HG03354 (cell line): ENCODE measurements around the gene RINL.

Experiments used
- ATAC-seq: cut with Tn5 transposase; IDR thresholded peaks from one replicate; pipeline ENCODE4 v1.9.1; 2021; ENCODE audit warnings: mild to moderate bottlenecking; ENCODE audit not compliant: unreplicated experiment, poor library complexity, severe bottlenecking

RINL gene, protein sequence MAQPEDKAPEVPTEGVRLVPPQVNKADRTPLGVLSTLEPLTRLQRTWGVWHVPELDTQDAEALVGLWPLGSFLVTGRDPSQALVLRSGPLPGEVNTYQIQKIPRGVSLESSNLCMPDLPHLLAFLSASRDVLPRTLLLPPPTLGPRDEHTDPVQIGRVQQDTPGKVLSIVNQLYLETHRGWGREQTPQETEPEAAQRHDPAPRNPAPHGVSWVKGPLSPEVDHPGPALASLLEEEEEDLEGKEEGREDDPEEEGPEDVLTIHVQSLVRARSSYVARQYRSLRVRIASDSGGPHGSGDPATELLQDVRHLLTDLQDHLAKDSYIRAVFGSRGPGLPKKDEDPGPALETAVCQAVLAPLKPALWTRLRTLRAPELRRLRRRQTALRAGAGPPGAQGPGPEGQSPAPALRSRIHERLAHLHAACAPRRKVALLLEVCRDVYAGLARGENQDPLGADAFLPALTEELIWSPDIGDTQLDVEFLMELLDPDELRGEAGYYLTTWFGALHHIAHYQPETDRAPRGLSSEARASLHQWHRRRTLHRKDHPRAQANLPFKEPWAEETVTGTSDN

DNA sequence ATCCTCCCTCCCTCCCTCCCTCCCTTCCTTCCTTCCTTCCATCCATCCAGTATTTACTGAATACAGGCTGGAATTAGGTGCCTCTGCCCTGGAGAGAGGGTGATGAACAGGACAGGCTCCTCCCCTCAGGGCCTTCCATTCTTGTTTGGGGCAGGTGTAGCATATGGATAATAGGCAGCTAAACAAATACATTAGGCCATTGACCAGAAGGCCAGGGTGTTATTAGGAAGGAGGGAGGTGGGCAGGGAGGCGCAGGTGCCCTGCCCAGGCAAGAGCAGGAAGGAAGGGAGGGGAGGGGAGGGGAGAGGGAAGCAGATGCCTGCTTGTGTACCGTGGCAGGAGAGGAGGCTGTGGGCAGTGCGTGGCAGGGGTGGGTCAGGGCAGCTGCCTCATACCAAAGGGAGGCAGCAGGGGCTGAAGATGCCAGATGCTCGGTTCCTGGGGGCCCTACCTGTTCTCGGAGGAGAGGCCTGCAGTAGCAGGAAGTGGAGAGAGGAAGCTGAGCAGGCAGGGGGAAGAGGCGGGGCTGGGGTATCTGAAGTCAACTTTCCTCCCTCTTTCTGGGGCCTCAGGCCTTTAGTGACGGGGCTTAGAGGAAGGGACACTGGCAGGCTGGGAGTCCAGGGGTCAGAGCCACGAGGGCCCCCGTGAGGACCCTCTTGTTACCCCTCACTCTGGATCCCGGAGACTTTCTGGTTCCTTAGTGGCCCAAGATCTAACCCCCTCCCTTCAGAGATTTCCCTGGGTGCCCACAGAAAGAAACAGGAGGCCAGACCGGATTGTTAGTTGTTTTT, at the start of gene RINL:
TSS of gene RINL (minus strand) at position 495 of the 794 bp plus-strand sequence. CDS start 1,533 bp downstream, outside the sequence.
- ATAC-seq: peak; percentile 84

DNA sequence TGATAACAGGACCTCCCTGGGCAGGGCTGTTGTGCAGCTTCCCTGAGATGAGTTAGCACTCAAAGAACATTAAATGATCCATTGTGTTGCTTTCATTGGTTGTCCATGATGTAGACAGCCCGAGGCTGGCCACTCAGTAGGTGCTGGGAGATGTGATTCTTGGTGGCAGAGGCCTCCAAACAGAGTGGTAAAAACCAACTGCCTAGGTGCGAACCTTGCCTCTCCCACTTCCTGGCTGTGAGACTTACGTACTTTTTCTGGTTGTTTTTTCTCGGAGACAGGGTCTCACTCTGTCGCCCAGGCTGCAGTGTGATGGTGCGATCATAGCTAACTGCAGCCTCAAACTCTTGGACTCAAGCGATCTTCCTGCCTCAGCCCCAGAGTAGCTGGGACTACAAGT, 46.3 kb upstream of the RINL start:
- ATAC-seq: no peak

DNA sequence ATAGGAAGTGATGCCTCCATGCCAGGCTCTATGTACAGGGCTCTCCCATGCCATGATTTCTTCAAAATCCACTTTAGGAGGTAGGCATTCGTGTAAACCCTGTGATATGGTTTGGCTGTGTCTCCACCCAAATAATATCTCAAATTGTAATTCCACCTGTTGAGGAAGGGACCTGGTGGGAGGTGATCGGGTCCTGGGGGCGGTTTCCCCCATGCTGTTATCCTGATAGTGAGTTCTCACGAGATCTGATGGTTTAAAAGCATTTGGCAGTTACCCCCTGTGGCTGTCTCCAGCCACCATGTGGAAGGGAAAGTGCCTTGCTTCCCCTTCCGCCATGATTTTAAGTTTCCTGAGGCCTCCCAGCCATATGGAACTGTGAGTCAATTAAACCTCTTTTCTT, 44.4 kb upstream of the RINL start:
- ATAC-seq: no peak

DNA sequence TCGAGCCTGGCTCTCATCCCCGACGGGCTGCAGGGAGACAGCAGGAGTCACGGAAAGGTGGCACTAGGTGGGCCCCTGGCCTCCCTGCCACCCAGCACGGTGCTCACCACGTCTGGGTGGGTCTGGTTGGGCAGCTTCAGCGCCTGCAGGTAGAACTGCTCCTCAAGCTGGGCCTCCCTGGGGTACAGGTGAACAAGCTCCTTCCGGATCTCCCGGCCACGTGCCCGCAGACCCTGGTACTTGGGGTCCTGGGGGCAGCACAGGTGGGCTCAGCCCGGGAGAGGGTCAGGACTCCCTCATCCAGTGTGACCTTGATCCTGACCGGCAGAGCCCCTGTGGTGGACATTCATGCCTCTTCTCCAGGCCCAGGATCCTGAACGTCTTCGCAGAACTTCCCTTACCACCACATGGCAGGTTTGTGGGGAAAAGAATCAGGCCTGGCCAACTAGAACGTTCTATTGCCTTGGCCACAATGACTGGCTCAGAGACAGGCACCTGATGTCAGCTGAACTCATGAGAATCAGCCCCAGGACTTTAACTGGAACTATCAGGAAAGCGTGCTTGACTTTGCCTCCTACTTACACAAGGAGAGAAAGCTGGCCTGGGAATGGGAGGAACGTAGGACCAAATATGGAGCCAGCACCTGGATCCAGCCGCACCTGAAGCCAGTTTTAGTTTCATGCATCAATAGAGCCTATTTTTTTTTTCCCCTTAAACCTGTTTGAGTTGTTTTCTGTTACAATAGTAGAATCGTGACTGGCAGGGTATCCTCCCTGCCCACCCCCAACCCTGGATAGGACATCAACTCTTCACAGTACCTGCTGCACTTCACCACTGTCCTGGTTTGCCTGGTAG, 43.6 kb upstream of the RINL start:
- ATAC-seq: no peak

DNA sequence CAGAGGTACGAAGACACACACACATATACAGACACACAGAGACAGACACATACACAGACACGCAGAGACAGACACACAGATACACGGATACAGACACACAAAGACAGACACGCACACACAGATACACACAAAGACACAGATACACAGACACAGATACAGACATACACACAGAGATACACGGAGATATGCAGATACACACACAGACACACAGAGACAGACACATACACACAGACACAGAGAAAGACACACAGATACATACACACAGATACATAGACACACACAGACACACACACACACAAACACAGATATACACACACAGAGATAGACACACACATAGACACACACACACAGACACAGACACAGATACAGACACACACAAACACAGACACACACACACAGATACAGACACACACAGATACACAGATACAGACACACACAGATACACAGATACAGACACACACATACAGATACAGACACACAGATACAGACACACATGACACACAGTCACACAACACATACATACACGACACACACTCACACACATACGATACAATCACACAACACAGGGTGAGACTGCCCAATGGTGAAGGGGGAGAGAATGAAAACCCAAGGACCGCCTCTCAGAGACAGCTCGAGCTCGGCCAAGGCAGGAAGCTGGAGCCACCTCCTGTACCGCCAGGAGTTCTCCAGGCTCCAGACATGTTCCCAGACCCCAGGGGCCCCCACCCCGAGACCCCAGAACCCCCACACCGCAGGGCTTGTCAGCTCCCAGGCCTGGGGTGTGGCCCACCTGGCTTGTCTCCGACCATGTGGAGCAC, 42.7 kb upstream of the RINL start:
- ATAC-seq: no peak

DNA sequence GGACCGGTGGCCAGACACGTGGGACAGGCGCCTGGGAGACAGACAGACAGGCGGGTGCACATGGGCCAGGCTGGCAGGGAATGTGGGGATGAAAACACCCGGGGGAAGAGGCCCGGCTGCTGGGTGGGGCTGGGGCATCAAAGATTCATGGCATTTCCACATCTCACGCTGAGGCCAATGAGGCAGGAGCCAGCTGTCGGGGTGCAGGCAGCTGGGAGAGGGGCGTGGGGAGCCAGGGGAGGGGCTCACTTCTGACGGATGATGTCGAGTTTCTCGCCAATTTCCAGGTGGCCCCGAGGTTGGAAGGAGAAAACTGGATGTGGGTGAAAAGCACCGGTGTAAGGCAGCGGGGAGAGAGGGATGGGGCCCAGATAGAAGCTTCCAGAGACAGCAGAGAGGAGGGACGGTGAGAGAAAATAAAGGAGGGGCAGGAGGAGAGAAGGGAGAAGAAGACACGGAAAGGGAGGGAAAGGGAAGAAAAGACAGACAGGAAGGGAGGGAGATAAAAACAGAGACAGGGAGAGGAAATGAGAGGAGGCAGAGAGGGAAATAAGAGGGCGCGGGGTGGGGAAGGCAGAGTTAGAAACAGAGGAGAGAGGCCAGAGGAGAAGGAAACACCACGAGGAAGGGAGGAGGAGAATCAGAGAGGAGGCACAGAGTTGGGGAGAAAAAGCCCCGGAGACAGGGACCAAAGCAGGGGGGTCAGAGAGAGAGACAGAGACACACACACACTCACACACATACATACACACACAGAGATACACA, 41.9 kb upstream of the RINL start:
- ATAC-seq: no peak

DNA sequence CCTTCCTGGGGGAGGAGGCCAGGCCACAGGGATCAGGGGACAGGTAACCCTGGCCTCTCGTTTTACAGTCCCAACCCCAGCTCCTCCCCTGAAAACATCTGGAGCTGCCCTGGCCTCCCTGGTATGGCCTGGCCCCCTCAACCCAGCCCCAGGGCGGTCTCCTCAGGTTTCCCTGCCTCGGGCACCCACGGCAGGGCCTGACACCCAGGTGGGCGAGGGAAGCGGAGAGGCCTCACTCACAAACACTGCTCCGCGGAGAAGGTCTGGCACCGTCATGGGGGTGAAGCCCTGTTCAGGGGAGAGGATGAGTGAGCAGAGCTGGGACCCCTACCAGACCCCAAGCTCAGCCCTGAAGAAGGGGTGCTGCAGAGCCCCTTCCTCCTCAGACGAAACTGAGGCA, 40.5 kb upstream of the RINL start:
- ATAC-seq: no peak

DNA sequence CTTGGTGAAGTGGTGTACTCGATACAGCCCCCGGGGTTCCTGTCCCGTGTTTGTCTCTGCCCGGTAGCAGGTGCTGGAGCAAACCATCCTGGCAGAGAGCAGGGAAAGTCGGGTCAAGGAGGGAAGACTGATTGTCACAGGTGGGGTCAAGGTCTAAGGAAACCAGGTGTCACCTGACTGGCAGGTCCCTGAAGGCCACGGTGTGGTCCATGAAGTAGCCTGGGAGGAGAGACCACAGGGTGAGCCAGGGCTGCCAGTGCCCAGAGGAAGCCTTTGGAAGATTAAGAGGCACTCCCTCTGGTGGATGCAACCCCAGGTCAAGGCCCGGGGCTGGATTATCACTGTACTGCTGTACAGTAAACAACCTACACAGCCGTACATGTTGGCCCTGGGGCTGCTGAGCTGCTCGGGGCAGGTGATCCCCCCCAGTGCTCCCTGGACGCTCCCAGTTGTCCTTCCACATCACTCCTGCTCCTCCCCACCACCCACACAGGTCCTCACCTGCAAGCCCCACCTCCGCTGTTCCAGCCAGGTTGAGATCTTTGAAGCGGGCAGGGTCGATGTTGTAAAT, 39.9 kb upstream of the RINL start:
- no peak for ATAC-seq

DNA sequence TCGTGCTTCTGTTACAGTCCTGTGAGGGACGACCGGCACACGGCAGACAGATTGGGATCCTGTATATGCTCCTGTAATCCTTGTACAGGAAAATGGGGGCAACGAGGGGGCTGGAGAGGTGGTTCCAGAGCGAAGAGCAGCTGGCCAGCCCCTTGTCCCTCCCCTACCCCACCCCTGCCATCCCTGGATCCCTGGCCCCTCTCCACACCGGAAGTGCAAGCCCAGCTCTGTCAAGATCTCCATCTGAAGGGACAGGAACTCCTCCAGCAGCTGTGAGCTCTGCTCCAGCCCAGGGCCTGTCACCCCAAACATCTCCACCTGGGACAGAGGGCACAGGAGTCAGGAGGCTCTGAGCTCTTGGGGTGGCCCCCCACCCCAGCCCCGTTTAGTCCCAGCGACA, 39.4 kb upstream of the RINL start:
- ATAC-seq: no peak

DNA sequence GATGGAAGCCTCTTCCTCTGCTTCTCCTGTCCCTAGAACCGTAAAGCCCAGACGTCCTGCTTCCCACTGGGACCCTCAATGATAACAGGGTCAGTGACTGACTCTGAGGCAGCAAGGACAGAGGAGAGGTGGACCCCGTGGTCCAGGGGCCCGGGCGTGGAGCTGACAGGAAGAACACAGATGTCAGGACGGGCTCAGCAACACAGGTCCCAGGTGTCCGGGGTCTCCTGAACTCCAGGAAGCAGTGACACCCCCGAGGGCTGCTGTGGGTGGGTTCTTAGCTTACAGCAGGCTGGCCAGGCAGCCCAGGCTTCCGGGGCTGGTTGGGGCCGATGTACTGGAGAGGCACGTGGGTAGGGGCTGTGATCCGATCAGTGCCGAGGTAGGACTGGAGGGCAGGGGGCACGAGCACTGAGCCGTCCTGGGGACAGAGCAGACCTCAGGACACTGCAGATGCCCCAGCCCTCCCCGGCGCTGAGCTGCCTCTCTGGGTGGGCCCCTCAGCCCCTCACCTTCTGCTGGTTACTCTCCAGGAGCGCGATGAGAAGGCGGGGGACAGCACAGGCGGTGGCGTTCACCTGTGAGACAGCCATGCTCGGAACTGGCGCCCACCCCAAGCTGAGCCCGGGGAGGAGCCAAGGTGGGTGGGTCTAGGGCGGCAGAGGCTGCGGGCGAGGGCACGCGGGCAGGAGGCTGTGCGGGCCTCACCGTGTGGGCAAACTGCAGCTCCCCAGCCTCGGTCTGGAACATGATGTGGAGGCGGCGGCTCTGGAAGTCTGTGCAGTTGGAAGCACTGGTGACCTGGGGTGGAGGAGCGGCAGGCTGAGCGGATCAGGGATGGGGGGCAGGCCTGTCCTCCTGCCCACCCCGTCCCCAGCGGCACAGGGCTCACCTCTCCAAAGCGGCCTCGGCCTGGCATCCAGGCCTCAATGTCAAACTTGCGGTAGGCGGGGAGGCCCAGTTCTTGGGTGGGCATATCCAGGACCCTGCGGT, 37.5 kb upstream of the RINL start:
- ATAC-seq: no peak

DNA sequence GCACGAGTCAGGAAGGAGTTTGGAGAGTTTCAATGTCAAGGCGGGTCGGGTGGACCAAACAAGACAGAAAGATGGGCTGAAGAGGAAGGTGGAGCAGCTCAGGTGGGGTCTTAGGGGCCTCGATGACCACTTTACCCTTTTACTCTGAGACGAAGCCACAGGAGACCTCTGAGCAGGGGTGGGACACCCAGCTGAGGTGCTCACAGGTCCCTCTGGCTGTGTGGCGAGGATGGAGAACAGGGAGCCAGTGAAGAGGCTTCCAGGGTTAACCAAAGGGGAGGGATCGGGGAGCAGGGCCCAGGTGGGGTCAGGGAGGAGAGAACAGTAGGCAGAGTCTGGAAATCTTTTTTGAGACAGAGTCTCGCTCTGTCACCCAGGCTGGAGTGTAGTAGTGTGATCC, 35.9 kb upstream of the RINL start:
- ATAC-seq: no peak

DNA sequence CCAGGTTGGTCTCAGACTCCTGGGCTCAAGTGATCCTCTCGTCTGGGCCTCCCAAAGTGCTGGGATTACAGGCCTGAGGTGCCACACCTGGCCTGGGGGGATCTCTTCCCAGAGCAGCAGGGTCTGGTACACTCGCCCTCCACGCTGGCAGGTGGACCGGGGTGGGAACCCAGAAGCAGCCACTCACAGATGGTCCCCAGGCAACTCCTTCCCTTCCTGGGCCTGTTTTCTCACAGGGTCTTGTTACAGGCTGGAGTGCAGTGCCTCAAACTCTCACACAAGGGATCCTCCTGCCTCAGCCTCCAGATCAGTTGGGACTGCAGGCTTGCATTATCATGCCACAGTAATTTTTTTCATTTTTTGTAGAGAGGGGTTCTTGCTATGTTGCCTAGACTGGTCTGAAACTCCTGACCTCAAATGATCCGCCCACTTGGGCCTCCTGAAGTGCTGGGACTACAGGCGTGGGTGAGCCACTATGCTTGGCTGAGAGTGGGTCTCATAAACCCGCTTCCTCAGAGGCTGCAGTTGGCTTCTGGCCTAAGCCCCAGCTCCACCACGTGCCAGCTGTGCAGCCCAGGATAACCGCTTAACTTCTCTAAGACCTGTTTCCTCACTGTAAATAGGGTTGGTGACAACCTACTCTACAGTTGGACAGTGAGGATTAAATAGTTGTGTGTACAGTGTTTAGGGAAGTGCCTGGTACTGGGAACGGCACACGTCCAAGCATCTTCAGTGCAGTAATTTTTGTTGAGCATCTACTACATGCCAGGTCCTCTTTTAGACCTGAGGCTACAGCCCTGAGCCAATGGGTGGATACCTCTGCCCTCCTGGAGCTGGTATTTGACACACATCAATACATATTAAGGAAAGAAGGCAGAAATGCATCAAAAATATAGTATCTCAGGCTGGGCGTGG, 34.8 kb upstream of the RINL start:
- no peak for ATAC-seq

DNA sequence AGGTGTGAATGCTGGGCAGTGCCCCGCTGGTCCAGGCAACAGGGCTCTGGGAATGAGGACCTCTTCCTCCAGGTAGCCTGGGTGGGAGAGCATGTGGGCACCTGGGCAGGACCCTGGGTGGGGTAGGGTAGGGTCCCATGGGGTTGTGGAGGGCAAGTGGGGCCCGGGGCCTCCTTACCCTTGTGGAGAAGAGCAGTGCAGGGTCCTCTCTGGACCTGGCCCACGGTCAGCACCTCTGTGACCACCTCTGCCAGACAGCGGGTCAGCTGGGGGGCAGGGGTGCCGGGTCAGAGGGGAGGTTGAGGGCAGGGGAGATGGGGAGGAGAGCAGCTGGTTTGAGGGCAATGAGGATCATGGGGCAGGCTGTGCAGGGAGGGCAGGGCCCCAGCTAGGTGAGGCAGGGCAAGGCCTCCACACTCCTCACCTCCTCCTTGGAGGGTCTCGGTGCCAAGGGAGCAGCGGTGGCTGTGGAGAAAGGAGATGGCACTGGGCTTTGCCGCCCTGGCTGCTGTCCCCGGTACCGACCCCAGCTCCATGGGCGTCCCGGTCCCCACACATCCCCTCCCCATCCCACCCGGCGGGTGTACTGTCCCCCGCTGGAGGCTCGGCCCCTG, 33.4 kb upstream of the RINL start:
- ATAC-seq: no peak

DNA sequence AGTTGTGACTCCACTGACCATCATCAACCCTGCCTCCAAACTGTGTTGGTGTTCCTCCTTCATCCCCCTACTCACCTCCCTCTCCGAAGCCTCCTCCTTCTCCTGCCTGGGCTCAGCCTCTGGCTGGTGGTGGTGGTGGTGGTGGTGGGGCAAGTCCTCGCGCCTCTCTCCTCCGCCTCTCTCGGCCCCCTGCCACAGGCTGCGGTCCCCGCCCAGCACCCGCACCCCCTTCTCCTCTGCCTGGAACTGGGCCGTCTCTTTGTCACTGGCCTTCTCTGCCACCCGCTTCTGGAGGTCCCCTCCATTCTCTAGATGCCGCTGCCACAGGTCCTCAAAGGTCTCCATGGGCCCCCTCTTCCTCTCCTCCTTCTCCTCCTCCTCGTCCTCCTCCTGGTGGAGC, 32.4 kb upstream of the RINL start:
- no peak for ATAC-seq

DNA sequence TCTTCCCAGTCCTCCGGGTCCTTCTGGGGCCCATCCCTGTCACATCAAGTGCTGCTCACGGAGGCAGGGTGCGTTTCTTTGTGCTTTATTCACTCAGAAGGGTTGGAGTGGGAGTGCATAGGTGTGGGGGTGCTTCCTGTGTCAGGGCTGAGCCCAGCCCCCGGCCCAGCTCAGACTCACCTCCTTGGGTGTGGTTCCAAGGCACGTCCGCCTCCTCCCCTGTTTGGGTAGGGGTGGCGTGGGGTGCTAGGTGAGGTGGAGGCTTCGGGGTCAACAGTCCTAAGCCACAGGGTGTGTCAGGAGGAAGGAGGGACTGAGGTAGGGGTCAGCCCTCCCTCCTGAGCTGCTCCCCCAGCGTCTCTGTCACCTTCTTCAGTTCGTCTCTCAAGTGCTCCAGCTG, 30.8 kb upstream of the RINL start:
- no peak for ATAC-seq

DNA sequence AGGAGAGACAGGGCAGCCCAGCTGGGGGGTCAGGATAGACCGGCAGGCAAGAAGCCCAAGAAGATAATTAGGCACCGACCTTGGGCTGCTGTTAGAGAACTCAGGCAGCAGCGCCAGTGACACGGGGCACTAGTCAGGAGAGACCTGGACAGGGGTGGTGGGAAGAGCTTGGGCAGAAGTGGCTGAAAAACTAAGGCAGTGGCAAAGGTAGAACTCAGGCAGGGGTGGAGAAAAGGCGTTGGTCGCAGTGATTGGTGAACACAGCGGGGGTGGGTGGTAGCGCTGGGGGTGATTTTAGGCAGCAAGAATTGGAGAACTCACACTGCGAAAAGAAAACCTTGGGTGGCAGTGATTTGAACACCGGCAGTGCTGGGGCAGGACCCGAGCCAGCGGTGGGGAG, 29.6 kb upstream of the RINL start:
- ATAC-seq: no peak
